DMS 273 (cell line): ENCODE measurements around the gene RPS2.
"Not testable (repeated sequence)": the region's sequence is repeated elsewhere in the genome, so short reads cannot be mapped to it uniquely, and the experiment has no call there.

Experiments used
- DNase-seq: peaks from one replicate; lab custom pipeline; 2025; ENCODE audit not compliant: unreplicated experiment; lab: John Stamatoyannopoulos, UW

The RPS2 gene

DNA sequence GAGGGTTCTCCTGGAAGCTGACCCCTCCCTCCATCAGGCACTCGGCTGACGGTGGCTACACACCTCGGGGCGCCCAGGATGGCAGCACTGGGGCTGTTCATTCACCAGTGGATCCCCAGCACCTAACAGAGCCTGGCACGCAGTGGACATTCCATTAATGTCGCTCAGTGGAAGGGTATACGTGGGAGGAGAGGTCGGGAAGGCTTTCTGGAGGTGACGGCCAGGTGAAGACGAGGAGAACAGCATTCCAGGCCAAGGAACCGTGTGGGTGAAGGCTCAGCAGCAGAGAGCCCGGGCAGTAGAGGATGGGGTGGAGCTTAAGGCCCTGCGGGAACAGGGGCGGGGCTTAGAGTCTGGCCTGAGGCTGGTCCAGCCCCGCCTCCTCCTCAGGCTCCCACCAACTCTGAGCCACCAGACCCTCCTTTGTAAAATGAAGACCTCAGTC lies 43.9 kb downstream of the RPS2 start:
- peak; percentile 71 for DNase-seq

DNA sequence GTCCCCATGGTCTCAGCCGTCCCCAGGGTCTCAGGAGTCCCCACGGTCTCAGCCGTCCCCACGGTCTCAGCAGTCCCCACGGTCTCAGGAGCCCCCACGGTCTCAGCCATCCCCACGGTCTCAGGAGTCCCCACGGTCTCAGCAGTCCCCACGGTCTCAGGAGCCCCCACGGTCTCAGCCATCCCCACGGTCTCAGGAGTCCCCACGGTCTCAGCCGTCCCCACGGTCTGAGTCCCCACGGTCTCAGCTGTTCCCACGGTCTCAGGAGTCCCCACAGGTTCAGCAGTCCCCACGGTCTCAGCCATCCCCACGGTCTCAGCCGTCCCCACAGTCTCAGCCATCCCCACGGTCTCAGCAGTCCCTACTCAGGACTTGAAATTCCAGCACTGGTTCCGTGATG lies 44.5 kb downstream of the RPS2 start:
- DNase-seq: not testable (repeated sequence)

DNA sequence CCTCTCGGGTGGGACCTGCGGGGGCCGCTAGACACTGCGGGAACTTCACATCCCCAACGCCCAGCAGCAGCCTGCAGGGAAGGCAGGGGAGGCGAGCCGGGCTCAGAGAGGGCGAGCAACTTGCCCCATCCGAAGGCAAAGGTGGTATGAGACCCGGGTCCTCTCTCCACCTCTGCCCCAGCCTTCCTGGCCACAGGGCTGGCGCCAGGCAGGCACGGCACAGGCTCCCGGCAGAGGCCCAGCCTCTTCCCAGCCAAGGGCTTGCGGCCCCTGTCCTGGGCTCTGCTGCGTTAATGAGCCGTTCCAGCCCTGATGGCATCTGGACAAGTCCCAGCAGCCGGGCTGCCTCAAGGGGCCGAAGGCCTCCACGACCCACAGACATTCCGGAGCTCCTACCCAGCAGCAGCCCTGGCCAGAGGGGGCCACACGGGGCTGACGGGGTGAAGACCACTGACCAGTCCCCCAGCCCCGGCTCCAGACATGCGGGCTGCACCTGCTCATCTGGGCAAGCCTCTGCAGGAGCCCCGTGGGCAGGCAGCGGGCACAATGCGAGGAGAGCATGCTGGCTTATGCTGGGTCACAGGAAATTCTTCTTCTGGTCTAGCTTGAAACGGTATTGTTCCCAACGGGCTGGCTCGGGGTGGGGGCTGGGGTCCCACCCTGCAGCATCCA lies 45.2 kb downstream of the RPS2 start:
- DNase-seq: peak; percentile 67

DNA sequence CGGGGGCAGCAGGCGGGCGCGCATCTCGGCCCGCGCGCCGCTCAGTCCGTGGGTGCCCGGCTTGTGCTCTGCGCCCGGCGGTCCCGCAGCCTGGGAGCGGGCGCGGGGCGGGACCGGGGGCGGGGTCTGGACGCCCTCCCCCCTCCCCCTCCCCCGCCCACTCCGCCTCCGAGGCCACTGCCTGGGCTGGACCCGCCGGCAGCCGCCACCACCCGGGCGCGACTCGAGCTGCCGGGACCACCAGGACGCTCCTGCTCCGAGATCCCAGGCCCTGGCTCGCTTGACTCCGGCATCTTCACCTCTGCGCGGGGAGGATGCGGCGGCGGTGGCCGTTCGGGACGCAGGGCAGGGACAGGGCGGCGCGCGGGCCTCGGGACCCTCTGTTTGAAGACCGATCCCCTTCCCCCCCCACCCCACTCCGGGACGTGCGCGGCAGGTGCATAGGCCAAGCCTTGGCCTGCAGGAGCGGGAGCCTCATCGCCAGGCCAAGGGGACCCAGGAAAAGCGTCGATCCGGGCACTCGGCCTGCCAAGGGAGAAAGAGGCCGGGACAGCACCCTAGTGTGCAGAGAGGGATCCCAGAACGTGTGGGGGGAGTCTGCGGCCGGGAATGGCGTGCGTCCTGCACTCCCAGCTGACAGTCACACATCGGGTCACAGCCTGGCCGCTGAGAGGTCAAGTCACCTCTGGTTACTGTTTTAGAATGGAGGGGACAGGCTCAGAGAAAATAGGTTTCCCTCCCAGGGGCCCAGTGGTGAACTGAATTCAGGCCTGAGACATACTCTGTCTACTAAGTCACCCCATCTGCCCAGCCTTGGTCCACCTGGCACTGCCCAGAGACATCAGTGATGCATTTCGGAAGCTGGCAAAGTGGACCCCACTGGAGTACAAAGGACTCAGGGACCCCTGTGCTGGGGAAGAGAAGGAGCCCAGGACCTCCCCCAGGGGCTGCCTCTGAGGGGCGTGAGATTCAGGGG lies 46.0 kb downstream of the RPS2 start, which contains the start of gene HS3ST6:
TSS of gene HS3ST6 (minus strand) at position 65 of the 976 bp plus-strand sequence. CDS start 92 bp downstream, outside the sequence.
- no peak for DNase-seq

DNA sequence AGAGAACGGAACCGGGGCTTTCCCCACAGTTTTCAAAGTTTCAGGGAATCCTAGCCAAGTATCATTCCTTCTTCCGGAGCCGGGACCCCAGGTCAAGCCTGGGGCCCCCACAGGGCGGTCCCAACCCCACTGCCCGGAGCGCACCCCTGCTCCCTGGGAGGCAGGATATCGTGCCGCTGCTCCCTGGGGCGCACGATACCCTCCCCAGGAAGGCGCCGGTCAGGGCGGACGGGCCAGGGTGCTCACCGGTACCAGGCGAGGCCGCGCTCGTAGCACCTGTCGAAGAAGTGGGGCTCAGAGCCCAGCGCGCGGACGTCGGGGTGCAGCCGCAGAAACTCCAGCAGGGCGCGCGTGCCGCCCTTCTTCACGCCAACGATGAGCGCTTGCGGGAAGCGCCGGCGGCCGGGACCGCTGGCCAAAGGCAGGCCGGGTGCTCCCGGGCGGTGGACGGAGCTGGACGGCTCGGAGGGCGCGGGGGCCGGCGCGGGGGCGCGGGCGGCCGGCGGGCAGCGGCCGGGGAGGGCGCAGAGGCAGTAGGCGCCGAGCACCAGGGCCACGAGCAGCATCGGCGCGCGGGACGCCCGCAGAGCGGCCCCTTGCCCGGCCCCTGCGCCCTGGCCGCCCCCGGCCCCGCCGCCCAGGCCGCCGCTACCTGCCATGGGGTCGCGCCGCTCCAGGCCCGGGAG lies 46.8 kb downstream of the RPS2 start:
- DNase-seq: no peak

DNA sequence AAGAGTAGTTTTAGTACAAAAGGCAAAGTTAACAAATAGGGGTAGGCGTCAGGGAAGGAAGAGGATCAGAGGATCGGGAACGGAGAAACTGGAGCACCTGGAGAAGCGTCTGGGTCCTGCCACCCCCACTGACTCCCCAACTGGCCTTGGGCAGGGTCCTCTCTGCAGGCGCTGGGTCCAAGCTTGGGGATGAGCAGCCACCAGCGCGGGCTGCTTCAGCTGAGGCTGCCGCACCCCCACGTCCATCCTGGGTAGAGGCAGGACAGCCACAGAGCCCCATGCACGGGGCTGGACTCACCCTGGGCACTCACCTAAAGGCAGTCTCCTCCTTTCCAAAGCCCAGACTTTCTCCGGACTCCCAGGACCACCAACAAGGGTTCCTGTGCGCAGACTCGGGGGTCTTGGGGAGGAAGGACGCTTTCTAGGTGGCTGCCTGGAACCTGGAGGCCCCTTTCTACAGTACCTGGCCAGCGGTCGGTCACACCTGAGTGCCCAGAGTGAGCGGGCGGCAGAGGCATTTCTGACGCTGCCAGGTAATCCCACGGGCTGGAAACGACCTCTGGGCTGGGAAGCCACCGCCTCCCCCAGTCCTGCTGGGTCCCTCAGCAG lies 47.5 kb downstream of the RPS2 start:
- no peak for DNase-seq

DNA sequence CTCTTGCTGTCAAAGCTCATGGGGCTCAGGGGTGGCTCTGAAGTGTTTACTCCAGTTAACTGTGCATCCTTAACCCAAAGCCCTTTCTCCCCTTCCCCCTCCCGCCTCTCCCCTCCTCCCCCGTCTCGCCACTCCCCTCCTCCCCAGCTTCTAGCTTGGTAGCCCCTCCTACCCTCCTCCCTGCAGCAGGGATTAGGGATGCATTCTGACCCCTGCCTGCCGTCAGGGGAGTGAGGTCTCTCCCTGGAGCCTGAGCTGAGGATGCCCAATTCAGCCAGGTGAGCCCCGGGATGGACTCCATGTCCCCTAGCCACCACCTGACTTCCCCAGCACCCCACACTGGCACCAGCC lies 48.0 kb downstream of the RPS2 start:
- DNase-seq: no peak

DNA sequence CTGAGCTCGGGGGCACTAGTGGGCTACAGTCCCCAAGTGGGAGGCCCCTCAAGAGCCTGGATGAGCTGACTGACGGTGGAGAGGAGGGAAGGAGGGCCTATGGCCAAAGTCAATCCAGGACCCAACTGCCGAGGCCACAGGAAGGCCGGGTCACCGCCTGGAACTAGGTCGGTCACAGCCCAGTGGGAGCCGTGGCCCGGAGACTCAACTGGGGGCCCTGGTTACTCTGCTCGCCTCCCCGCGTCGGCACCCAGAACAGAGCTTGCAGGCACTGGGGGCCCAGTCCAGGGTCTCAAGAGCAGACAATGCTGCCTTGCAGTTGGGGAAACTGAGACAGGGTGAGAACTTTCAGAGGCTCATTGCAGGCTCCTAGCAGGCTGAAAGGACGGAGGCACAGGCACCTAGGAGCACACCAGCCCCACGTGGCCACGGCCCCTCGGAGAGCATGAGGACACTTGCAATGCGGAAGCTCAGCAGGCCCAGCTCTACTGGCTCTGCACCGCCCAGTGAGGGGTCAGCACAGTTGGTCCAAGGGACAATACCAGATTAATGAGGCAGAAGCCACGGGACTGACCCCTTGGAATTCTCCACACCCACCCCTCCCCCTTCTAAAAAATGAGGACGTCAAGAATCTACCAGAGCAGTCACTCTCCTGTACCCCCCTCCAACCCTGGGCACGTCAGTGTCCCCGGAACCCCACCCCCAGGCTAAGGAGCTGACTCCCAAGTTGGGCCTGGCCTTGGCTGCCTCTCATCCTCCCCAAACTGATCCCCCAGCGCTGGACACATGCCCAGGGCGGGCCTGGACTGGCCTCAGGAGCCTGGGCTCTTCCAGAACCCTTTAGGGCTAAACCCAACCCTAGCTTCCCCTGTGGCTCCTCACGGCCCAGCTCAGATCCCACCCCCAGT lies 48.6 kb downstream of the RPS2 start:
- no peak for DNase-seq

DNA sequence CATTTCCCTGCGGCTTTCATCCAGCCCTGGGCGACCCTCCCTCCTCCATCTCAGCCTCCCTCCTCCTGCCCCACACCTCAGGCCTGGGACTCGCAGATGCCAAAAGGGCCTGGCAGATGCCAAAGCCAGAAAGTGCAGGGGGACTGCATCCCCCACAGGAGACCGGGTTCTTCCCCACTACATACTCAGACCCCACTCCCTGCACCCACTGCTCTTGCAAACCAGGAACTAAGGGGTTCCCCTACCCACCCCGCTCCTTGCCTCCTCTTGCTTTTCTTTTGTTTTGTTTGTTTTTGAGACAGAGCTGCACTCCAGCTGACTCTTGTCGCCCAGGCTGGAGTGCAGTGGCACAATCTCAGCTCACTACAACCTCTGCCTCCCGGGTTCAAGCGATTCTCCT lies 49.6 kb downstream of the RPS2 start:
- no peak for DNase-seq

DNA sequence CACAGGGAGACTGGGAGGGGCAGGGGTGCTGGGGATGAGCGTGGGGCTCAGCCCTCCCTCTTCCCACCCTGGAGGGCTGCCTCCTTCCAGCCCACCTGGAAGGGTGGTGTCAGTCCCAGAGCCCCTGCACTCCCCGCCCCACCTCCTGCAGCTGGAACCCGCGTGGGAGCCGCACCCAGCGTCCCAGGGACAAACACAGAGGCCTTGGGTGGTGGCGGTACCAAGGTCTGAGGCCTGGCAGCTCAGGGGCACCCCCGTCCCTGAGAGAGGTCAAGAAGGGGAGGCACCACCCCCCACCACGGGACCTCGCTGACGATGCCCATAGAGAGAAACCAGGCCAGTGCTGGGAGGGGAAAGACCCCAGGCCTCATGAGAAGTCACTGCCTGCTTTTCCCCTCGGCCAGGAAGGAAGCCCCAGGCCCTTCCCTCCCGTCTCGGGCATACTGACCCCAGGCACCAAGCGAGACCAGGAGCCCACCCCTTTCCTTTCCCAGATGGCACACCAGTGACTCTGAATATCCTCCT lies 50.5 kb downstream of the RPS2 start:
- no peak for DNase-seq

DNA sequence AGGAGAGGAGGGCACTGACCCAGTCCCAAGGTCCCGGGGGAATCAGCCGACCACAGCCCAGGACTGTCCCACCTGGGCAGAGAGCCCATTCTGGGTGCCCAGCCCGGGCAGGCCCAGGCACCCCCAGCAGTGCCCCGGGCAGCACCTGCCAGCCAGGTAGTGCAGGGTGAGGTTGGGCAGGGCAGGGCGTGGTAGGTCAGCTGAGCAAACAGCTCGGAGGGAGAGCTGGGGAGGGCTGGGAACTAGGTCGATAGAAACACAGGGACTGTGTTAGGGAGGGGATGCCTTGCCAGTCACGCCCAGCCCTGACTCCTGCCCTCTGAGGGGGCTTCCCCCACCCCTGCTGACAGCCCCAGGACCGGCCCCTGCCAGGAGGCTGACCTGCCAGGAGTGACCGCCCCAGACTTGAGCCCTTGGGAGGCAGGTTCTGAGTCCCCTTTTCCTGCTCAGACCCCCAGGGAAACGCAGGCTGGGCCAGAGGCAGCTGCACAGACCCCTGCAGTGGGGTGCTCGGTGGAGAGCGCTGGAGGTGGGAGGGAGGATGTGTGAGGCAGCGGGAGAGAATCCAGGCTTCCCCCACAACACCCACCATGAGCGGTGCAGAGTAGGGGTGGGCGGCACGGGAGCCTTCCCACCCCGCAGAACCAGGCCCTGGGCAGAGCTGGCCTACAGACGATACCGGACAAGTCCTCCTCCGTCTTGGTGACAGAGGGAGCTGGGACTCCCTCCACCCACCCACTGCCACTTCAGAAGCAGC lies 51.1 kb downstream of the RPS2 start:
- no peak for DNase-seq

DNA sequence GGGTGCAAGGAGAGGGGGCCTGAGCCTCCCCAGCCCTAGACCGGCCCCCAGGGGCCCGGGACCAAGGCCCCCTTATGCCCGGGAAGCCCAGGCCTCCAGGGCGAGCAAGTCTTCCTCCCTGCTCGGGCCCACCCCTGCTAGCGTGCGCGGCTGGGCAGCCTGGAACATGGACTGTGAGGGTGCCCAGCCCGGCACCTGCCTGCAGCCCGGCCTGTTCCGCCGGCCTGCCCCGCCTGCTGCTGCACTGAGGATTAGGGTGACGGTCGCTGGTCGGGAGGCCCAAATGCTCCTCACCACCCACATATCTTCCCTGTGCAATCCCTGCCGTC lies 52.4 kb downstream of the RPS2 start:
- no peak for DNase-seq
